NB4 (cell line): ENCODE results near the gene HYAL3.
"Not testable (repeated sequence)": the region's sequence is repeated elsewhere in the genome, so short reads cannot be mapped to it uniquely, and the experiment has no call there.

Experiments used
- DNase-seq: peaks from one replicate; pipeline ENCODE4 v3.0.0; 2010; ENCODE audit warnings: low read depth
- H3K4me3 ChIP-seq: one replicate; pipeline ENCODE4 v1.5.1; 2011; ENCODE audit warnings: mild to moderate bottlenecking, low read depth, low read length, moderate library complexity
- MAX ChIP-seq: IDR thresholded peaks from 2 replicates; pipeline ENCODE4 v1.6.1; 2011; ENCODE audit warnings: low read depth, low read length
- MYC ChIP-seq: IDR thresholded peaks from 2 replicates; pipeline ENCODE4 v1.6.1; 2011; ENCODE audit warnings: low read depth, low read length
- POLR2A ChIP-seq: IDR thresholded peaks from 2 replicates; pipeline ENCODE4 v1.6.1; 2011; ENCODE audit warnings: mild to moderate bottlenecking; ENCODE audit not compliant: insufficient read length; ENCODE audit errors: extremely low read depth
- TF ChIP-seq, protein P1 (sequence below): IDR thresholded peaks from one replicate; pipeline ENCODE4 v1.5.1; 2012; ENCODE audit warnings: low read depth, low read length

HYAL3 gene

DNA sequence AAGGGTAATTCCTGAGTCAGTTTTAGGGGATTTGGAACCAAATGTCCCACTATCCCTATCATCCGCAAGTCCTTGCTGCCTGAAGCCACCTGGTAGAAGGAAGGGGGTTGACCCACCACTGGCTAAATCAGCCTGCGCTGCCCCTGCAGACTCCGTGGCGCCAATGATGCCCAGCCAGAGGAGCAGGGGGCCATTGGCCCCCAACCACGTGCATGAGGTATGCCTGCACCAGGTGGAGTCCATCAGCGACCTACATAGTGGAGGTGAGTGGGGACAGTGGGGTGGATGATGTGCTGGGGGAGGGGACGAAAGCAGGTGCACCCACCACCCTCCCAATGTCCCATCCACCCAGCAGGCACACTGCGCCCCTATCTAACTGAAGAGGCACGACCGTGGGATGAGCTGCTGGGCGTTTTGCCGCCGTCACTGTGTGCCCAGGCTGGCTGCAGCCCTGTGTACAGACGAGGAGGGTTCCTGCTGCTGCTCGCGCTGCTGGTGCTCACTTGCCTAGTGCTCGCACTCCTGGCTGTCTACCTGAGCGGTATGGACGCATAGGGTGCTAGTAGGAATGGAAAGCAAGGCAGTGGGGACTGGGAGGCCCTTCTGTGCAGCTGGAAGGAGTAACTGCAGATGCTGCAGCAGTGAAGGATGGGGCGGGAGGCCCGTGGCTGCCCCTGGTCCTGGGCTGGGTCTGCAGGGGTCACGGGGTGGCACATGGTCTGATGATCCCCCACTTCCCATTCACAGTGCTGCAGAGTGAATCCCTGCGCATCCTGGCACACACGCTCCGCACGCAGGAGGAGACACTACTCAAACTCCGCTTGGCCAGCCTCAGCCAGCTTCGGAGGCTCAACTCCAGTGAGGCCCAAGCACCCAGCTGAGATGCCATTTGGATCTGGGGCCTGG is 12.6 kb downstream of the HYAL3 start:
- no peak overlapping the region for H3K4me3 ChIP-seq
- TF ChIP-seq POLR2A (no peak), MYC (no peak), MAX (no peak)
- TF ChIP-seq, protein P1, sequence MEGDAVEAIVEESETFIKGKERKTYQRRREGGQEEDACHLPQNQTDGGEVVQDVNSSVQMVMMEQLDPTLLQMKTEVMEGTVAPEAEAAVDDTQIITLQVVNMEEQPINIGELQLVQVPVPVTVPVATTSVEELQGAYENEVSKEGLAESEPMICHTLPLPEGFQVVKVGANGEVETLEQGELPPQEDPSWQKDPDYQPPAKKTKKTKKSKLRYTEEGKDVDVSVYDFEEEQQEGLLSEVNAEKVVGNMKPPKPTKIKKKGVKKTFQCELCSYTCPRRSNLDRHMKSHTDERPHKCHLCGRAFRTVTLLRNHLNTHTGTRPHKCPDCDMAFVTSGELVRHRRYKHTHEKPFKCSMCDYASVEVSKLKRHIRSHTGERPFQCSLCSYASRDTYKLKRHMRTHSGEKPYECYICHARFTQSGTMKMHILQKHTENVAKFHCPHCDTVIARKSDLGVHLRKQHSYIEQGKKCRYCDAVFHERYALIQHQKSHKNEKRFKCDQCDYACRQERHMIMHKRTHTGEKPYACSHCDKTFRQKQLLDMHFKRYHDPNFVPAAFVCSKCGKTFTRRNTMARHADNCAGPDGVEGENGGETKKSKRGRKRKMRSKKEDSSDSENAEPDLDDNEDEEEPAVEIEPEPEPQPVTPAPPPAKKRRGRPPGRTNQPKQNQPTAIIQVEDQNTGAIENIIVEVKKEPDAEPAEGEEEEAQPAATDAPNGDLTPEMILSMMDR: no peak
- DNase-seq: no peak

- not testable (repeated sequence) for H3K4me3 ChIP-seq, DNase-seq
Measured at GRCh38 chr3:50284121-50284520, 15.1 kb downstream of the HYAL3 start.

DNA sequence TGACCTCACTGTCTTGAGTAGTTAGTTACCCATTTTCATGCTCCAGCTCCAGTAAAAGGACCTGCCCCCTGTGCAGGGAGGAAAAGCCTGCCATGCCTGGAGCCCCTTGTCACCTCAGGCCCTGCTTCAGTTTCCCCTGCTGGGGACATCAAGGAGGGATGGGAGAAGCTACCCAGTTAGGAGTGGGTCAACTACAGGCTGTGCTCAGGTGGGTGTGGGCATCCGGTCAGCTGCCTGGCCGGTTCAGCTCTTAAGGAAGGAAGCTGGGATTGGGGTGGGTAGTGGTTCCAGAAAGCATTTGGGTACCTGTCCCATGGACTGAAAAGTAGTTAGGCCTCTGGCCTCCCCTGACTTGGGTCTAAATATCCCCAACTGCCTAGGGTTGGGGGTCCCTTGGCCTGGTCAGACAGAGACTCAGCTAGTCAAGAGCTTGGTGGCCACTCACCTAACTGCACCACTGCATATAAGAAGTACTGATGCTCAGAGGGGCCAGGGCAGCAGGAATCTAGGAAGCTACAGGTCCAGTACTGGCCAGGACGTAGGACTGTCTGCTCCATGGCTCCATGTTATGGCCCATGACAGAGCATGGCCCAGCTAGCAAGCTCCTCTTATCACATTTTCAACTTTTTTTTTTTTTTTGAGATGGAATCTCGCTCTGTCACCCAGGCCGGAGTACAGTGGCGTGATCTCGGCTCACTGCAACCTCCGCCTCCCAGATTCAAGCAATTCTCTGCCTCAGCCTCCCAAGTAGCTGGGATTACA is 19.8 kb downstream of the HYAL3 start:
- DNase-seq: no peak
- no peak overlapping the region for H3K4me3 ChIP-seq
- TF ChIP-seq MYC (no peak), MAX (no peak), POLR2A (no peak)
- TF ChIP-seq, protein P1: no peak

GRCh38 chr3:50278880-50279224 is 20.4 kb downstream of the HYAL3 start, which contains the start of gene LSMEM2:
Gene LSMEM2 (plus strand): TSS chr3:50279087. CDS start chr3:50279114, 27 bp downstream.
- no peak for DNase-seq
- no peak within 1 kb of the TSS for H3K4me3 ChIP-seq
- TF ChIP-seq MYC (no peak), MAX (no peak), POLR2A (no peak)
- TF ChIP-seq, protein P1: no peak

DNA sequence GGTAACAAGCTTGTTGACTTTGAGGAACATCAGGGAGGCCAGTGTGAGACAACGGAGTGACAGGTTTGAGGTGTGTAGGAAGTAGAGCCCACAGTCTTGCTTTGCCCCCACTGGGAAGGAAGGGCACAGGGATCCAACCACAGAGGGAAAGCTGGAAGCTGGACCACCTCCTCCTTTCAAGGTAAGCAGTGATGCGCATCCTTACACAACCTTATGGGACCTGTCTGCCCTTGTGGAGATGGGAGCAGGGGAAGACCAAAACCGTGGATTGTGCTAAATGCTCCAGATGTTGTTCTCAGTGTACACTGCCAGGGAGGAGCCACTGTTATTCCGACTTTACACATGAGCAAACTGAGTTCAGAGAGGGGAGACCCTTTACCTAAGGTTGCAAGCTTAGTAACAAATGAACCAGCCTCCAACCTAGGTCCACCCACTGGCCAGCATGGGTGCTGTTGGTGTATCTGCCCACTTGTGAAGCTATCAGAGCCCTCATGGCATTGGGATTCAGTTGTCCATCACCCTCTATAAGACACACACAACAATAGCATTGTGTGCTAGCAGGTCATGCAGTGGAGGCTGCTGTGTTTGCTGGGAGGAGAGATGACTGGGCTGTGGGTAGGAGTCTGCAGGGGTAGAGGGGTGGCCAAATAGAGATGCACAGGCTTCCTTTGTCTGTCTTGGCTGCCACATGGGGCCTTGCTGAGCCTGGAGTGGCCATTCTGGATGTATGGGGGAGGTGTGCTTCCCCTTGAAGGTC is 20.9 kb downstream of the HYAL3 start:
- no peak for DNase-seq
- no peak overlapping the region for H3K4me3 ChIP-seq
- no peak for TF ChIP-seq MYC
- TF ChIP-seq MAX: no peak
- TF ChIP-seq POLR2A: no peak
- TF ChIP-seq, protein P1: no peak

- no peak overlapping the region for H3K4me3 ChIP-seq
- no peak for DNase-seq
- no peak for TF ChIP-seq MYC
- no peak for TF ChIP-seq POLR2A
- TF ChIP-seq, protein P1: no peak
- no peak for TF ChIP-seq MAX
Measured at GRCh38 chr3:50276762-50277101, 22.5 kb downstream of the HYAL3 start.
